G401.6 (cell line): Measurements from ENCODE around the gene ZNF784.
A peak's percentile ranks its signal among the peaks of the same experiment; 100 is the strongest.

Source experiments
- FAIRE-seq: peaks from 2 replicates; lab custom pipeline; 2012; peaks lifted over from hg19 to GRCh38; lab: Jason Lieb, UNC

ZNF784 gene

DNA sequence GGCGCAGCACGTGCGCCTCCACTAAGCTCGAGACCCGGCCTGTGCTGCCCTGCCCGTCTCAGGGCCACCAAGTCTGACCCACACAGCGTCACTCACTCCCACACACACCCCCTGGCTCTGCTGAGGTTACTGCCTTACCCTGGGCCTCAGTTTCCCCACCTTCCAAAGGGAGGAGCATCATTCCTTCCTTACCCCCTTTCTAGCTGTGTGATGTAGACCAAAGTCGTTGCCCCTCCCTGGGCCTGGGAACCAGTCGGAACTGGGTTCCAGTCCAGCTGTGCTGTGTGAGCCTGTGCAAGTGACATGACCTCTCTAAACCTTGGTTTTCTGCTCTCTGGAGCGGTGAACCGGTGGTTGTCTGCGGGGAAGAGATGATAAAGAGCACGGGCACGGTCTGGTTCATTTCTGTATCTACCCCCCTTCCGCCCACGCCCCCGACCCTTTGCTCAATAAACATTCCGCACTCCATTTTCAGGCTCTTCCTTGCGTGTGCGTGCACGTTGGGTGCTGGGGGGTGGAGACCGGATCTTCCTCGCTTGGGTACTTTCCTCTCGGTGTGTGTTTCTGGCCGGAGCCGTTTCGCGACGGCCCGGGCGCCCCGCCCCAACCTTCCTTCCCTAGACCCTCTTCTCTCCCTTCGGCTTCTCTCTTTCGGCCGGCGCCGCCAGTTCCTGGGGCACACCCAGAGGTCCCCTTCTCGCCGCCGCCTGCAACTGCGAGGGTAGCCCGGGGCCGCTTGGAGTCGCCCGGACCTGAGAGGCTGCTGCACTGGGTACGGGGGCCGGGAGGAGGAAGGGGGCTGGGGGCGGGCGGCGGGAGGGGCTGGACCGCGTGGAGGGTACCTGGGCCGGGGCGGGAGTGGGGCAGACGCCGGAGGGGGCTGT lies 18.9 kb upstream of the ZNF784 start, which contains the start of gene ZNF581:
ZNF581 (plus strand) TSS at position 647 of the 884 bp plus-strand sequence. CDS start 923 bp downstream, outside the sequence.
- FAIRE-seq: peak; percentile 77

GRCh38 chr19:55642153-55643002 lies 18.0 kb upstream of the ZNF784 start:
- FAIRE-seq: no peak

DNA sequence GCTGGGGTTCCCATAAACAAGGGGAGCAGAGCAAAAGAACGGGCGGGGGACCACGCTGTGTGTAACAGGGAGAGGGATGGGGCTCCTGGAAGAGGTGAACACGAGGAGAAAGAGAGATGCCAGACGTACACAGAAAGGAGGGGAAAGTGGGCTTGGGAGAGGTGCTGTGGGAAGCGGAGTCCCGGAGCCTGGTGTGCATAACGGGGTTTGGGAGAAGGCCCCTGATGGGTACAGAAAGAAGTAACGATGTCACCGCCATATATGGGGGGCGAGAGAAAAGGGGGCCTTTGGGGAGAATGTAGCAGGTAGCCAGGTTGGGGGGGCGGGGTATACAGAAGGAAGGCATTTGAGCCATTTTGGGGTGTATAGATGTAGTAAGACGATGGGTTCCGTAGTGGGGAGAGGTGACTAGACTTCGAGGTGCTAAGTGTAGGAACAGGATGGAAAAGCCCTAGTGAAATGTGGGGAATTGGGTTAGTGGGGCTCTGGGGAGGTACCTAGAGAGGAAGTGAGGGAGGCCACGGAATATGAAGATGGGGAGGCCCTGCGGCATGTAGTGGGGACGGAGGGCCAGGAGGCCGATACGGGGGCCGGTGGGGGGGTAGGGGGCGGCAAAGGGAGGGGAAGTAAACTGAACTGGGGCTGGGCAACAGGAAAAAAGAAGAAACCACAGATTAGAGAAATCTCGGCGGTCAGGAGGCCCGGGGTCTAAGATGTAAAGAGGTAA lies 17.2 kb upstream of the ZNF784 start:
- FAIRE-seq: no peak

- FAIRE-seq: no peak
These were observed 16.4 kb upstream of the ZNF784 start, which contains the start of gene ZNF580 for GRCh38 chr19:55640577-55641425. Gene ZNF580 (plus strand): TSS chr19:55641002. CDS start chr19:55642509, 1,507 bp downstream.

DNA sequence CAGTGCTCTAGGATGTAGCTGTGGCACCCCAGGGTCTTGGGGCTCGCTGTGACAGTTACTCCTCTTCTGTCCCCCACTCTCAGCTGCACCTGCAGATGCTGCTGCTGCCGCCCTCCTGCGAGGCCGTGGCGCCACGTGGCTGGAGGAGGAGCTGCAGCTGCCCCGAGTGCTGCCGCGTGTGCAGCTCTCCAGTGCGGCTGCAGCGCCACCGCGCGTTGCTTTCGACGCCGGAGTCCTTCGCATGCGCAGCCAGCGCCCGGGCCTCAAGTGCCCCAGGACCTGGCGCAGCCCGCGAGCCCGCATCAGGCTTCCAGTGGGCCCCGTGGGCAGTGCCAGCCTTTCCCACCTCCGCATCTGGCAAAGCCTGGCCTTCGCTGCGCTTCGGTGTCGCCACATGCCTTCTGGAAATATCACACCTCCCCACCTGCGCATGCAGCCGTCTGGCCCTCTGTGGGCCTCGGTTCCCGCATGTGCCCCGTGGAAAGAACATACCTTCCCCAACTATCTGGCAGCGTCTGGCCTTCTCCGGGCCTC lies 15.7 kb upstream of the ZNF784 start:
- FAIRE-seq: no peak

- no peak for FAIRE-seq
These were observed 14.5 kb upstream of the ZNF784 start for GRCh38 chr19:55638864-55639359.

DNA sequence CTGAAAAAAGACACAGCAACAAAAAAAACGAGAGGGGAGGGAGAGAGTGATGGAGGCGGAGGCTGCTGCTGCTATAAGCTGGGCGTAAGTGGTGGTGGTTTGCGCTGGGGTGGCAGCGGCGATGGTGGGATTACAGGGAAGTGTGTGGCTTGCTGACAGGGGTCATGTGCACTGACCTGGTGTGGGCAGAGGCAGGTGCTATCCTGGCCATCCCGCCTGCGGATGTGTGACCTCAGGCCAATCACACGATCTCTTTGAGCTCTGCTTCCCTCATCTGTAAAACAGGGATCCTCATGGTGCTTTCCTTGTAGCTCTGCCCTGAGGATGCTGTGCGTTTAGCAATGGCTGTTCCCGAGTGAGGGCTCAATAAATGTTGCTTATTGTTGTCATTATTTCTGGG lies 13.2 kb upstream of the ZNF784 start:
- no peak for FAIRE-seq

GRCh38 chr19:55636723-55637122 lies 12.4 kb upstream of the ZNF784 start:
- FAIRE-seq: no peak

DNA sequence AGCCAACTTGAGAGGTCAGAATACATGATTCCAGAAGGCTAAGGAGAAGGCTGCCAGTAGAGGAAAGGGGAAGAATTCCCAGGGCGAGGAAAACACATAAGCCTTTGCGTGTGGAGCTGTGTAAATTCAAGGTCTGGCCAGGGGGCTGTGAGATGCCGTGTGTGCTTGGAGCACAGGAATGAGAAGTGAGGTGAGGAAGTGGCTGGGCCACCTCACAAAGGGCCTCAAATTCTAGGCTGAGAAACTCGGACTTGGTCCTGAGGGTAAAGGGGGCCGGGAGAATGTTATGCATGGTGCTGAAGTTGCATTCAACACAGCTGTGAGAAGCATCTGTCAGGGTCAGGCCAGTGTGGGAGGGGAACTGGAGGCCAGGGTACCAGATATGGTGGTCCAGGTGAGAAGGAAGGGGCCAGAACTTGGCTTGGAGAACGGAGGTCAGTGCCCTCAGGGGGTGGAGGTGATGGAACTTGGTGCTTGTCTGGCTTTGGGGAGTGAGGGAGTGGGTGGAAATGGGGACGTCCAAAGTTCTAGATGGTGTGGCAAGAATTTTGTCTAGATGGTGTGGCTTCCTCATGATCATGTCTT lies 11.6 kb upstream of the ZNF784 start:
- no peak for FAIRE-seq

GRCh38 chr19:55635334-55635717 lies 11.0 kb upstream of the ZNF784 start:
- no peak for FAIRE-seq

- FAIRE-seq: no peak
These were observed 9.5 kb upstream of the ZNF784 start for GRCh38 chr19:55633861-55634260.

DNA sequence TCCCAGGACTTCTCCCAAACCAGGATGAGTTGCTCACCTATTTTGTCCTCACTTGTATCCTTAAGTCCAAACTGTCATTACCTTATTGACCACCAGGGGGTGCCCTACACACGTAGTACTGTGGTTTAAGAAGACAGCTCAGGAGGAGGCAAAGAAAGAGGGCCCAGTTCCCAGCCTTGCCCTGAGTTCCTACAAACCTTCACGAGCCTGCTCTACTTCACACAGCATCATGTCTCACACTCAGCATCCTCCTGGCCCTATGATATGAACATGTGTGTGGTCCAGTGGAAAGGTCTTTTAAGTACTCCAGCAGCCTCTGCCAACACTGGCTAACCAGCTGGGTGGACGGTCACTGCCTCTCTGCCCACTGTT lies 8.1 kb upstream of the ZNF784 start:
- peak; percentile 80 for FAIRE-seq

DNA sequence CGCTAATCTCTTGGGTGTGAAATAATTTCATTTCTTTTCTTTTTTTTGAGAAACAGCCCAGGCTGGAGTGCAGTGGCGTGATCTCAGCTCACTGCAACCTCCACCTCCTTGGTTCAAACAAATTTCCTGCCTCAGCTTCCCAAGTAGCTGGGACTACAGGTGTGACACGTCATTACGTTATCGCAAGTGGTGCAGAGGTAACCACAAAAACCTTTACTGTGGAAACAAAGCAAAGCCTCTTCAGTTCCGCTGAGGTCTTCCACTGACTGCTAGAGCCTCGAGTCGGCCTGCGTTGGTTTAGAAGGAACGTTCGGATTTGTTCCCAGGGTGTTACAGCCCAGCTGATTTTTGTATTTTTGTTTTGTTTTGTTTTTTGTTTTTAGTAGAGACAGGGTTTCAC lies 2.0 kb upstream of the ZNF784 start:
- no peak for FAIRE-seq

- no peak for FAIRE-seq
These were observed 599 bp upstream of the ZNF784 start for GRCh38 chr19:55625004-55625326.

DNA sequence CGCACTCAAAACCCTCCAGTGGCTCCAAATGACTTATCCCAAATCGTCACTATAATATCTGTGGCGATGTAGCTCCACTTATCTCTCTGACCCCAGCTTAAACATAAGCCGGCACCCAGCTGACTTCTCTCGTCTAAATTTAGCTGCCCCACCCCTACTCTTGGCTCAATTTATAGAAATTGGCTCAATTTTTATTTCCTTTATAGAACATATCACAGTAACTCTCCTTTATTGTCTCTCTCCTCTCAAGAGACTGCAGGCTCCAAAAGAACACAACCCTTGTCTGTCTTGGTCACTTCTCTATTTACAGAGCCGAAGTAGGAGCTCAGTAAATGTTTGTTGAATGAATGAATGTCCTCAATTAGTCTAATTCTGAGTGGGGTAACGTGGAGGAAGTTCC lies 805 bp downstream of the ZNF784 start:
- FAIRE-seq: no peak

DNA sequence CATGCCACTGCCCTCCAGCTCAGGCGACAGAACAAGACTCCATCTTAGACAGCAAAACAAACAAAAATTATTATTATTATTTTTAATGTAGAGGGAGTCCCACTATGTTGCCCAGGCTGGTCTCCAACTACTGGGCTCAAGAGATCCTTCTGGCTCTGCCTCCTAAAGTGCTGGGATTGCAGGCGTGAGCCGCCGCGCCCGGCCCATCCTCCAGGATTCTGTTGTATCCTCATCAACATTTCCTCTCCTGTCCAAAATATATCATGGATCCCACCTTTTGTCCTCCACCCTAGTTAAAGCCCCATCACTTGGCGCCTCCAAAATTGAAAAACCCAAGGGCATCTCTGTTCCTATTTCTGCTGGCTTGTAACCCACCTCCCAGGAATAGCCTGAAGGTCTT lies 1.2 kb downstream of the ZNF784 start:
- FAIRE-seq: no peak

DNA sequence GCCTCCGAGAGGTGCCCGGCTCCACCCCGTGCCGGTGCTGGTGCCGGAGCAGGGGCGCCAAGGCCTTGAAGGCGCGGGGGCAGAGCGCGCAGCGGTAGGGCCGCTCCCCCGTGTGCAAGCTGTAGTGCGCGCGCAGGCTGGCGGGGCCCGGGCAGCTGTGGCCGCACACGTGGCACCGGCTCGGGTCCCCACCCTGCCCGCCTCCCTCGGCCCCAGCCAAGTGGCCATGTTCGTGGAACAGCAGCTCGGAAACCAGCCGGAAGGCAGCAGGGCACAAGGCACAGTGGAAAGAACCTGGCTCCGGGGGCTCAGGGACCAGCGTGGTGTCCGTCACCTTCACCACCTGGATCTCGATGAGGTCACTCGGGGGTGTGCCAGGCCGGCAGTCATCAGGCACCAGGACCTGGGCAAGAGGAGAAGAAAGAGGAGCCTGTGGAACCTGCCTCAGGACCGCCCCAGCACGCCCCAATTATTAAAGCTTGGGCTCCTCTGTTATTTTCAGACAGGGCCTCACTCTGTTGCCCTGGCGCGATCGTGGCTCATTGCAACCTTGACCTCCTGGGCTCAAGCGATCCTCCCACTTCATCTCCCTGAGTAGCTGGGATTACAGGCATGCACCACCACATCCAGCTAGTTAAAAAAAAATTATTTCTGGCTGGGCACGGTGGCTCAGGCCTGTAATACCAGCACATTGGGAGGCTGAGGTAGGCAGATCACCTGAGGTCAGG lies 2.0 kb downstream of the ZNF784 start:
- FAIRE-seq: no peak

GRCh38 chr19:55621673-55622231 lies 2.6 kb downstream of the ZNF784 start:
- FAIRE-seq: no peak

- no peak for FAIRE-seq
These were observed 3.1 kb downstream of the ZNF784 start for GRCh38 chr19:55621205-55621672.
